ENCODE data around the gene TRAPPC2L. TPM values are rescaled to one million over a fixed set of nuclear protein-coding genes. Genes with fewer than 3 reads are reported as not detected.
A peak's percentile ranks its signal among the peaks of the same experiment; 100 is the strongest.

Gene TRAPPC2L
- total and polyA plus RNA-seq, 3 experiments from 2014 or later = 90.0 to 106 (median 104) TPM

- Histone ChIP-seq H3K27me3 (ENCODE audit: insufficient read depth, low read length, poor library complexity, severe bottlenecking) (no peaks in the 10 kb centered on the region), H3K4me3 (ENCODE audit: low read length) (no peak overlapping the region), H3K9me3 (ENCODE audit: low read length) (no peaks in the 10 kb centered on the region), H3K4me1 (ENCODE audit: insufficient read depth, low read length) (peaks cover 33% of the 10 kb centered on the region), H3K36me3 (ENCODE audit: insufficient read depth, low read length) (peaks cover 10% of the 10 kb centered on the region), H3K27ac (ENCODE audit: low read depth, low read length) (no peak overlapping the region)
- Mint-ChIP-seq H3K4me1 (peaks cover 25 to 49% (median 40%) of the 10 kb centered on the region in 3 donors), H3K9me3 (no peaks in the 10 kb centered on the region), H3K36me3 (peaks cover 0 to 39% (median 1%) of the 10 kb centered on the region in 3 donors), H3K27ac (peak overlapping the region in 5 of 8 donors; percentile 29 to 90 (median 60)), H3K27me3 (peaks cover 0 to 2% of the 10 kb centered on the region in 2 donors), H3K4me3 (peak overlapping the region in 6 of 7 donors; percentile 66 to 85 (median 74))
- ChIA-PET CTCF (interaction anchor here (1.0 to 1.3 kb wide), 3 partner anchors 45 to 117 kb away, joined by 3 to 4 read pairs (median 4); no protein-coding TSS in a partner anchor), POLR2A (interaction anchor here (1.8 kb wide), 1 partner anchor 42 kb away, joined by 5 read pairs; the partner anchor contains the start of gene APRT)
- peak in 4 of 5 donors; percentile 19 to 53 (median 29) for DNase-seq
These were observed 2.4 kb upstream of the TRAPPC2L start for GRCh38 chr16:88854306-88855111.

GRCh38 chr16:88855176-88855575, 1.8 kb upstream of the TRAPPC2L start:
- H3K36me3 Mint-ChIP-seq = peaks cover 0 to 43% (median 1%) of the 10 kb centered on the region in 3 donors
- Histone ChIP-seq H3K4me3 (ENCODE audit: low read length) (no peak overlapping the region), H3K27me3 (ENCODE audit: insufficient read depth, low read length, poor library complexity, severe bottlenecking) (no peaks in the 10 kb centered on the region), H3K27ac (ENCODE audit: low read depth, low read length) (no peak overlapping the region), H3K9me3 (ENCODE audit: low read length) (no peaks in the 10 kb centered on the region), H3K36me3 (ENCODE audit: insufficient read depth, low read length) (peaks cover 16% of the 10 kb centered on the region), H3K4me1 (ENCODE audit: insufficient read depth, low read length) (peaks cover 33% of the 10 kb centered on the region)
- H3K9me3 Mint-ChIP-seq = no peaks in the 10 kb centered on the region
- ChIA-PET POLR2A (interaction anchor here (1.8 kb wide), 1 partner anchor 43 kb away, joined by 5 read pairs; the partner anchor contains the start of gene APRT), CTCF (interaction anchor here (1.3 kb wide), 2 partner anchors 46 to 118 kb away, joined by 3 to 4 read pairs; no protein-coding TSS in a partner anchor)
- H3K4me3 Mint-ChIP-seq = peak overlapping the region; percentile 66 to 85 (median 74)
- H3K4me1 Mint-ChIP-seq = peaks cover 25 to 49% (median 40%) of the 10 kb centered on the region in 3 donors
- peak overlapping the region in 7 of 8 donors; percentile 28 to 90 (median 82) for H3K27ac Mint-ChIP-seq
- DNase-seq = peak in 1 of 5 donors; percentile 7
- H3K27me3 Mint-ChIP-seq = peaks cover 0 to 2% of the 10 kb centered on the region in 2 donors

- Histone ChIP-seq H3K9me3 (ENCODE audit: low read length) (no peaks in the 10 kb centered on the region), H3K36me3 (ENCODE audit: insufficient read depth, low read length) (peaks cover 22% of the 10 kb centered on the region), H3K4me1 (ENCODE audit: insufficient read depth, low read length) (peaks cover 33% of the 10 kb centered on the region), H3K27ac (ENCODE audit: low read depth, low read length) (no peak overlapping the region), H3K27me3 (ENCODE audit: insufficient read depth, low read length, poor library complexity, severe bottlenecking) (no peaks in the 10 kb centered on the region), H3K4me3 (ENCODE audit: low read length) (no peak overlapping the region)
- Mint-ChIP-seq H3K4me1 (peaks cover 25 to 49% (median 40%) of the 10 kb centered on the region in 3 donors), H3K4me3 (peak overlapping the region; percentile 71 to 85 (median 79)), H3K27ac (peak overlapping the region in 6 of 8 donors; percentile 41 to 90 (median 76)), H3K9me3 (no peaks in the 10 kb centered on the region), H3K36me3 (peaks cover 0 to 45% (median 1%) of the 10 kb centered on the region in 3 donors), H3K27me3 (peaks cover 0 to 2% of the 10 kb centered on the region in 2 donors)
- CTCF ChIA-PET = interaction anchor here (1.3 kb wide), 2 partner anchors 46 to 118 kb away, joined by 3 to 4 read pairs; no protein-coding TSS in a partner anchor
- peak in 2 of 5 donors; percentile 8 to 52 for DNase-seq
- POLR2A ChIA-PET = no interaction called here
These were observed 1.2 kb upstream of the TRAPPC2L start for GRCh38 chr16:88855736-88856121.

GRCh38 chr16:88856122-88856827, 652 bp upstream of the TRAPPC2L start:
- H3K4me1 ChIP-seq (ENCODE audit: insufficient read depth, low read length) = peaks cover 33% of the 10 kb centered on the region
- peak overlapping the region; percentile 97 for H3K4me3 ChIP-seq (ENCODE audit: low read length)
- H3K27ac ChIP-seq (ENCODE audit: low read depth, low read length) = peak overlapping the region; percentile 89
- Mint-ChIP-seq H3K4me3 (peak overlapping the region; percentile 80 to 100 (median 97)), H3K27me3 (peaks cover 0 to 2% of the 10 kb centered on the region in 2 donors), H3K27ac (peak overlapping the region in 7 of 8 donors; percentile 41 to 93 (median 76)), H3K4me1 (peaks cover 25 to 49% (median 40%) of the 10 kb centered on the region in 3 donors), H3K36me3 (peaks cover 0 to 47% (median 1%) of the 10 kb centered on the region in 3 donors), H3K9me3 (no peaks in the 10 kb centered on the region)
- peaks cover 23% of the 10 kb centered on the region for H3K36me3 ChIP-seq (ENCODE audit: insufficient read depth, low read length)
- POLR2A ChIA-PET = interaction anchor here (0.8 to 1.9 kb wide), 5 partner anchors 44 to 362 kb away, joined by 5 to 9 read pairs (median 6); partner anchors contain the start of genes APRT and ZNF778
- no peaks in the 10 kb centered on the region for H3K27me3 ChIP-seq (ENCODE audit: insufficient read depth, low read length, poor library complexity, severe bottlenecking)
- DNase-seq = peak; percentile 10 to 57 (median 23)
- CTCF ChIA-PET = interaction anchor here (1.1 to 2.8 kb wide), 10 partner anchors 16 to 360 kb away, joined by 3 to 43 read pairs (median 7); partner anchors contain the start of gene APRT
- no peaks in the 10 kb centered on the region for H3K9me3 ChIP-seq (ENCODE audit: low read length)

GRCh38 chr16:88857728-88858339, 907 bp downstream of the TRAPPC2L start:
- H3K27me3 Mint-ChIP-seq = peaks cover 0 to 2% of the 10 kb centered on the region in 2 donors
- ChIA-PET POLR2A (interaction anchor here (0.6 to 1.9 kb wide), 9 partner anchors 45 to 360 kb away, joined by 3 to 9 read pairs (median 6); partner anchors contain the start of genes APRT, CDH15 and ZNF778), CTCF (interaction anchor here (0.6 to 2.8 kb wide), 24 partner anchors 18 to 358 kb away, joined by 3 to 43 read pairs (median 5); partner anchors contain the start of gene APRT)
- no peaks in the 10 kb centered on the region for H3K9me3 Mint-ChIP-seq
- H3K4me1 ChIP-seq (ENCODE audit: insufficient read depth, low read length) = peaks cover 33% of the 10 kb centered on the region
- peaks cover 23 to 42% (median 34%) of the 10 kb centered on the region in 3 donors for H3K4me1 Mint-ChIP-seq
- DNase-seq = peak; percentile 51 to 81 (median 58)
- peaks cover 23% of the 10 kb centered on the region for H3K36me3 ChIP-seq (ENCODE audit: insufficient read depth, low read length)
- H3K4me3 Mint-ChIP-seq = peak overlapping the region; percentile 93 to 100 (median 98)
- H3K27ac Mint-ChIP-seq = peak overlapping the region; percentile 81 to 100 (median 98)
- no peaks in the 10 kb centered on the region for H3K27me3 ChIP-seq (ENCODE audit: insufficient read depth, low read length, poor library complexity, severe bottlenecking)
- H3K9me3 ChIP-seq (ENCODE audit: low read length) = no peaks in the 10 kb centered on the region
- peak overlapping the region; percentile 97 for H3K4me3 ChIP-seq (ENCODE audit: low read length)
- peaks cover 0 to 56% (median 1%) of the 10 kb centered on the region in 3 donors for H3K36me3 Mint-ChIP-seq
- peak overlapping the region; percentile 89 for H3K27ac ChIP-seq (ENCODE audit: low read depth, low read length)

GRCh38 chr16:88859381-88860091, 2.6 kb downstream of the TRAPPC2L start:
- Mint-ChIP-seq H3K27ac (peak overlapping the region in 1 of 8 donors; percentile 45), H3K9me3 (no peaks in the 10 kb centered on the region), H3K4me1 (peaks cover 23 to 39% (median 32%) of the 10 kb centered on the region in 3 donors), H3K27me3 (peaks cover 0 to 2% of the 10 kb centered on the region in 2 donors), H3K36me3 (peaks cover 0 to 59% (median 1%) of the 10 kb centered on the region in 3 donors), H3K4me3 (no peak overlapping the region)
- DNase-seq = no peak
- Histone ChIP-seq H3K36me3 (ENCODE audit: insufficient read depth, low read length) (peaks cover 23% of the 10 kb centered on the region), H3K9me3 (ENCODE audit: low read length) (no peaks in the 10 kb centered on the region), H3K4me1 (ENCODE audit: insufficient read depth, low read length) (peaks cover 32% of the 10 kb centered on the region), H3K27me3 (ENCODE audit: insufficient read depth, low read length, poor library complexity, severe bottlenecking) (no peaks in the 10 kb centered on the region), H3K4me3 (ENCODE audit: low read length) (no peak overlapping the region), H3K27ac (ENCODE audit: low read depth, low read length) (no peak overlapping the region)
- ChIA-PET CTCF (interaction anchor here (0.9 to 2.8 kb wide), 3 partner anchors 47 to 122 kb away, joined by 3 to 14 read pairs (median 4); partner anchors contain the start of gene APRT), POLR2A (interaction anchor here (1.2 kb wide), 1 partner anchor 48 kb away, joined by 3 read pairs; the partner anchor contains the start of gene APRT)

All from CD8-positive, alpha-beta memory T cell (primary cell).